NOMO-1 treated with DMSO at 0.1 percent for 48 hours (cell line): ENCODE measurements around the gene FMN1.

ENCODE experiments used
- DNase-seq: peaks from one replicate; lab custom pipeline; 2025; ENCODE audit not compliant: unreplicated experiment; lab: John Stamatoyannopoulos, UW

FMN1 gene

DNA sequence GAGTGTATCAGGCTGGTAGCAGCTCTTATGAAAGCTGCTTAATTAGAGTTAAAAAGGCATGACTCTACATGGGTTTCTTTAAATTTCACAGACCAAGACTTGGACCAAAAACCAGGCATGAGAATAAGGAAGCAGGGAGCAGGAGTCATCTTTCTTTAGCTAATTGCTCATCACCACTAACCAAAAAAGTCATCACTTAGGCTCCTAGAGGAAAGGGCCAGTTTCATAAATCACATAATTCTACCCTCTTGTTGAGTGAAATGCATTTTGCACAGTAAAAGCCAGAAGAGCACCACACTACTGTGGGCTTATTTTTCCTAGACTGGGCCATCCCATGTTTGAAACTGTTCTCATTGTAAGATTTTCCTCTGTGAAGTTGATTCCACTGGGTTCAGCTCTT is 301.1 kb downstream of the FMN1 start:
- no peak for DNase-seq

DNA sequence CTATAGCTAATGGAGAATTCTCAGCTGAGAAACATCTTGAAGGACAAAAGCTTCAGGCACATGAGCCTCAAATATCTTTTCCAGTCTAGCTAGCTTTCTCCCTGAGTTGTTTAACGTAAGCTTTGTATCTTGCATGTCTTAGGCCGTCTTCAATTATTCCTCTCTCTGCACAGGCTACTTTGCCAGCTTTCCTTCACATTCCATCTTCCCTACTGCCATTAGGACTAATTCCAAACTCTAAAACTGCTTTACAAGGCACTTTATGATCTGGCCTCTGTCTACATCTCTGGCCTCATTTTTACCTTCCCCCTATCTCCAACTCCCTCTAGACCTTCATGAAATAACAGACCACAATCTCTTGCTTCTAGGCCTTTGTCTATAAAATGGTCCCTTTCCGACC is 305.3 kb downstream of the FMN1 start:
- DNase-seq = no peak

DNA sequence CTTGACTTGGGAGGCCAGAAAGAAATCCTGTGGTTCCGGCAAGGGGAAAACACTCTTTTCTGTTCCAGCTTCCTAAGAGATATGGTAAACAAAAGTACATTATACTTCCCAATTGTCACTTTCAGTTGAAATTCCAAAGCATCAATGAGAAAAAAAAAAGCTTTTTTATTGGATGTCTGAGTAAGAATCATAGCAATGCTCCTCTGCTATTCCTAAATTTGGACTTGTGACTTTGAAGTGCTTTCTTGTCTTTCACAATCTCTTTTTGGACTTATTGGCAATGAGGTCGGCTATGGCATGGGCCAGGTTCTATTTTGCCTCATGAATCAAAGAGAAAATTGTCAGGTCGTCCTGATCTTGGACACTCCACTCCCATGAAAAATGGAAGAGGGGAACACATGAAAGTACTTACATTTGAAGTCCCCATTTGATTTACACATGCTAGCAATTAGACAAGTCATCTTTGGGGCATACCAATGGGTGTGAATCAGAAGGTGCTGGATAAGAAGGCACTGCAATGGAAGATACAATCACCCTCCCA is 306.2 kb downstream of the FMN1 start:
- DNase-seq = no peak

DNA sequence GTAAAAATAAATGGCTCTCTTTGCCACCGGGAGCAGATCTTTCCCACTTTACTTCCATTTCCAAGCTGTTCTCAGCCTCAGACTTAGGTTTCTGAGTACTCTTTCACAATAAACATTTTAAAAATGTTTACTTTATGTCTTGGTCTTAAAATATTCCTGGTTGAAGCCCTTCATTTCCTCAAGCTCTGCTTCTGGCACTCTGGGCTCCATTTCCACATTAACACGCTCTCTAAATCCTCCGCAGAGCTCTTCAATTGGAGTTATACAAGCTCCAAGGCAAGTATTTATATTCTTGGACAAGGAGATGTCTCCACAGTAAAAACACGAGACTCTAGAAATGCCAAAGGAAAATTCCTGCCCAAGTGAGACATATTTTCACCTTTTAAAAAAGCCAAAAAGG is 307.4 kb downstream of the FMN1 start:
- no peak for DNase-seq

DNA sequence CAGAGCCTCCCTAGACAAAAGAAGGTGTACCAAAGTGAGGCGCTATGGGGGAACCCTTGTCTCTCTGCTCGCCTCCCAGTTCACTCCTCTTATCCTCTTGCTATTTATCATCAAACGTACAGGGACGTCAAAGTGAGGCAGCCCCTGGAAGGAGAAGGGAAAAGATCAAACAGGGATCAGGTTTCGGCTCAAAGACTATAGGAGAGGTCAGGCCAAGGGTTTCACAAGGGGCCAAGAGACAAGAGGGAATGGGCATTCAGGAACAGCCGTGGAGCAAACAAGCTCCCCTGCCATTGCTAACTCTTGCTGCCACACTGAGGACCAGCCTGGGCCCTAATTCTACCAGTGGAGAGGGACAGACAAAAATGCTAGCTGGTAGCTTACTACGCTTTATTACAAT is 308.1 kb downstream of the FMN1 start:
- DNase-seq = no peak

DNA sequence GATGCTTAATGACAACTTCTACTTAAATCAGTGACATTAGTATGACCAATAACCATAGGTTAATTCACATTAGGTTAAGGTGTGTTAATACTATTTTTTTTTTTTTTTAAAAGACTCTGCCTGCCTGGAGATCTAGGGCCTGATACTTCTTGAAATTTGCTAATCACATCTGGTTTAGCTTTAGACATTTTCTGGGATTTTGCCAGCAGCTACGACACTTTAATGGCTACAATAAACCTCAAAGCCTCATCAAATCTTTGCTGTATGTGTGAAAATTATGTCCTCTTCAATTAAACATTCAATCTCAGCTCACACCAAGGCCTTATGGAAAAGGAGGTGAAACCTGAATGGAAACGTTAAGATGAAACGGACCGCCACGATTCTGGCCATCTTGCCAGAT is 308.8 kb downstream of the FMN1 start:
- DNase-seq = no peak

DNA sequence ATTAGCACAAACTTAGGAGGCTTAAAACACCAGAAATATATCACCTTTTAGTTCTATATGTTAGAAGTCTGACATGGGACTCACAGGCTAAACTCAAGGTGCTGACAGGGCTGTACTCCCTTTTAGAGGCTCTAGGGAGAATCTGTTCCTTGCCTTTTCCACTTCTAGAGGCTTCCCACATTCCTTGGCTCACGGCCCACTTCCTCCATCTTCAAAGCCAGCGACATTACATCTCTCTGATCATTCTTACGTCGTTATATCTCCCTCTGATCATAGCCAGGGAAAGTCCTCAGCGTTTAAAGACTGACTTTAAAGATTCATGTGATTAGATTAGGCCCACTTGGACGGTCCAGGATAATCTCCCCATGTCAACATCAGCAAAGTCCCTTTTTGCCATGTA is 310.4 kb downstream of the FMN1 start:
- no peak for DNase-seq

DNA sequence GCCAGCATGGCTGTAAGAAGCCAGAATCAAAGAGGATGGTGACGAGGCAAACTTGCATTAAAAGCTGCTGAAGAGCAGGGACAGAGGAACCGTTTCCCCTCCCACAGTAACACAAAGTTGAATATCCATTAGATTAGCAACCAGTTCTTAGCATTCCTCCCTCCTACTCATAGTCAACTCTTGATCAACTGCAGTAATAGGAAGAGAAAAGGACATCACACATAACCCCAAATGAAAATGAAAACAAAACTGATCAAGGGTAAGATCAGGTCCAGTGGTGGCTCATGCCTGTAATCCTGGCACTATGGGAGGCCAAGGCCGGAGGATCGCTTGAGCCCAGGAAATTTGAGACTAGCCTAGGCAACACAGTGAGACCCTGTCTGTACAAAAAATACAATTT is 311.6 kb downstream of the FMN1 start:
- DNase-seq = no peak

DNA sequence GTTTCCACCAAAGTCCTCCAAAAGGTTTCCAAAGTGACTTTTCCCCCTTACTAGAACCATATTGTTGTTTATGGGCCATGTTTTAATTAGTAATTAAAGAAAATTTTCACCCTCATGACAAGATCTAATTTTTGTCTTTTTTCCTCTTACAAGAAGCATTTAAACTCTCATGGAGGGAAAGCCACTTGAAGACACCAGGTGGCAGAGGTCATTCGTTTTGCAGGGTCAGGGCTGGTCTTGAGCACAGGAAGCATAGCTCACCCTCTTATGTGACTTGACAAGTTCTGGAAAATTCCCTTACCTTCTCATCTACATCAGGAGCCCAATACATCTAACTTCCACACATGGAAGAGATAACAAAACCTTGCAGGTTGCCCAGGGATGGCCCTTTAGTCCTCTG is 313.0 kb downstream of the FMN1 start:
- no peak for DNase-seq

DNA sequence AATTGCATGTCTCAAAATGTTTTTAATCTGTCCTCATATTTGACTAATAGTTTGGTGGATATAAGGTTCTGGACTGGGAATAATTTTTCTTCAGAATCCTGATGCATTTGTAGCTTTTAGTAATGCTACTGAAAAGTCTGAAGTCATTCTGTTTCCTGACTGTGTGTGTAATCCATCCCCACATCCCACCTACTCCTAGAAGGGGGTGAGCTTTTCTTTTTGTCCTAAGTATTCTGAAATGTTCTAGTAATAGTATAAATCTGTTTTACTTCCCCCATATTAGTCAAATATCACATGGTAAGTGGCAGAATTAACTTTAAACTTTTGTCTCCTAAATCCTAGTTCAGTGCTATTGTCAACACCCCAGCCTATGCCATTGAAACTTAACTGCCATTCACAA is 313.9 kb downstream of the FMN1 start:
- DNase-seq = no peak

DNA sequence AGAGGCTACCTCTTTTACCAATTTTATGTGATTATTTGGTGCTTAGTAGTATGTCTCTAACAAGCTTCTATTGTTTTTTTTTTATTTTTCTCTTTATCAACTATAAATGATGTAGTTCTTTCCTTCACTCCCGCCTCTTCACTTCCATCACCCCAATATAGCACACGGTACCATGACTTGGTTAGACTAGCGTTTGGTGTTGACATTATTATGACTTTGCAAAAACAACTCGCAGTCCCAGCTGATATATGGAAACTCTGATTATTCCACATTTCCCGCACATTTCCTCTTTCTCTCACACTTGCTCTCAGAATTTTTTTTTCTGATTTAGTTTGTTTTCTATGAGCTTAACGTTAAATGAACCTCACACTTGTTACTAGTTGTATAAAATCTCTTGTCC is 314.5 kb downstream of the FMN1 start:
- DNase-seq = no peak

DNA sequence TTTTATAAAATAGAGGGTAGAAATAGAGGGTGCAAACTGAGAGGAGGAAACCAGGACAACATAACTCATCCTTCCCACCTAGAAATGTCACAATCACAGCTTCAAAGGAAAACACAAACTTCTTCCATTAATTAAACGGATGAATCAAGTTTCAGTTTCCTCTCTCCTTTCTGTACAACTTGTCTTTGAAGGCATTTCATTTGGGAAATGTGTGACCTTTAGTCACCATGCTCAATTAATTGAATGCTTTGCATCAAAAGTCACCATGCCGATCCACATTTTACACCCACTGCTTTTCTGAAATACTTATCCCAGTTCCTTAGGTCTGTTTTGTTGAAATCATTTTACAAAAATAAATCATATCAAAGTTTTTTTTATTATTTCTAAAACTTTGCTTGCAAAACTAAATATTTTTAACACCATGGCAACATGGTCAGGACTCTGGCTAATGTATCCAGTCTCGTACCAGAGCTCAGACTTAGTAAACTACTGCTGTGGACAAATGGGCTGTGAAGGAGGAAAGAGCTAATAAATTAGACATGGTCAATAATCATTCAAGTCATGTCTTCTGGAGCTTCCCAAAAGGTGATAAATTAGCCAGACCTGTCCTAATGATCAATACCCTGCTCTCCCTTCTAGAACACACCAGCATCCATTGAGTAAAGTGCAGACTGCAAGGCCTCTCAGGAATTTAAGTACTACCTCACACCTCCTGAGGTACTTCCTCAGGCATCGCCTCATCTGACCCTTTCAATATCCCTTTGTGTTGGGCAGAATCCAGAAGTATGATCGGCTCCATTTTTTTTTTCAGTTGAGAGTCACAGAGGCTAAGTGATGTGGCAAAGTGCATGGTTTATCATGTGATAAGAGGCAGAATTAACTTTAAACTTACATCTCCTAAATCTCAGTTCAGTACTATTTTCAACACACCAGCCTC is 315.4 kb downstream of the FMN1 start:
- no peak for DNase-seq

DNA sequence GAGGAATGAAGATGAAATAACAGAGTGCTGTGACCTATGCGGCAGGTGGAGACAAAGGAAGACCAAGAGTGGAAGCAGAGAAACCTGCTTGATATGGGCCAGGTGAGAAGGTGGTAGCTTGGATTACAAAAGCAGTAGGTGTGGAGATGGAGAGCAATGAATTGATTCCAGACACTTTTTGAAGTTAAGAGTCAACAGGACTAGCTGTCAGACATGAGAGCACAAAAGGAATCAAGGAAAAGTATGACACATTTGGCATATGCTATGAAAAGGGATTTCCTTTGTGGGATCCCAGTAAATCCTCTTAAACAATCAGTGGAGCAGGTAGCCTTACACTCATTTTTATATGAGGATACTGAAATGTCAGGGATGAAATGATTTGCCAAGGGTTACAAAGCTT is 316.2 kb downstream of the FMN1 start:
- no peak for DNase-seq

DNA sequence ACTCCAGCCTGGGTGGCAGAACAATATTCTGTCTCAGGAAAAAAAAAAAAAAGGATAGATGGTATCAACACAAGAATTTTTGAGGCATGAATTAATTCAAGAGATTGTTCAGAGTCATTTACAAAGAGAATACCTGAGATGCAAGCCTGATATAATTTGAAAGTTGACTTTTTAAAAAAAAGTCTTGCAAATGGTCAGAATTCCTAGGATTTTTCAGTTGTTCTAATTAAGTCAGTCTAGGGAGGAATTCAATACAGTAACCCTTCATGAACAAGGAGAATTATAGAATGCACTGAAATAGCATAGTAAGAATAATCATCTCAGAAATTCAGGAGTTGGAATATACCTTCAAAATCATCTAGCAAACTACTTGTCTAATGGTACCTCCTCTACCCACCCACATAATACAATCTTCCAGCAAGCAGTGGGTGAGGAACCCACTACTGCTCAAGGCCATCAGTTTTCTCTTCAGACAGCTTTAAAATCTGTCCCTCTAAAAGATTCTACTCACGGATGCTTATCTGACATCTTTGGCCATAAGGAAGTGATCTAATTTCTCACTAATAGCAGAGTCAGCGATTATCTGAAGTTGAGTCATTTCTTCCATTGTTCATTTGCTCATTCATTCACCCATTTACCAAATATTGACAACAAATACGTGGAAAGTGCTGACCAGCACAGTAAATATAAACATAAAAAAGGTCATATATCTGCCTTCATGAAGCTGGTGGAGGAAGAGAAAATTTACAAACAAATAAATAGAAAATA is 317.1 kb downstream of the FMN1 start:
- DNase-seq = no peak

DNA sequence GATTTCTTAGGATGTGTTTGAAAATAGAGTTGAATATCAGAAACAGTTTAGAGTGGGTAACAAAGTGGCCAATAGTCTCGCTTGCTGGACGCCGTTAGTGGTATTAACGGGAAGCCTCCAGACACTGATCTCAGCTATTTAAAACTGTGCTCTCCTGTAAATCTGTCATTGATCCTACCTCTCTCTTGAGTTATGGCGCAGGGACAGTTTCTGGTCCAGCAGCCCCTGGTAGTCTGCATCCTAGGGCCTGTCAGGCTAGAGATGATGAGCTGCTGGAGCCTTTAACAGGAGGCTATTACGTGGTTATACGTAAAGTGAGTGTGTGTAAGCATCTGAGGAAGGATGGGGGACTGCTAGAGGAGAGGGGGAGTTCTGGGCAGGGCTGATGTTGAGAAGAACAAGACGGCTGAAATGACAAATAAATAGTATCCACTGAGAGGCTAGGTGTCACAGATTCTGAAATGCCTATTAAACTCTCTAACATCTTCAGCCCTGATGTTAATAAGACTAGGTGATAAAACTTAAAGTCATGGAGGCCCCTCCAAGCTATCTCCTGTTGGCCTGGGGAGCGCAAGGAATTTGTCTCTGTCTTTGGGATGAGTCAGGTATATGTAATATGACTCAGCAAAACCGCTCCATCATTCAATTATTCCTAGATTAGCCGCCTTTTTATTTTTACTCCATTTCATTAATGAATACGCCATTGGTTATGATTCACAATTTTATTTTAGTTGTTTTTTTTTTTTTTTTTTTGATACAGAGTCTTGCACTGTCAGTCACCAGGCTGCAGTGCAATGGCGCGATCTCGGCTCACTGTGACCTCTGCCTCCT is 321.0 kb downstream of the FMN1 start:
- DNase-seq = no peak

DNA sequence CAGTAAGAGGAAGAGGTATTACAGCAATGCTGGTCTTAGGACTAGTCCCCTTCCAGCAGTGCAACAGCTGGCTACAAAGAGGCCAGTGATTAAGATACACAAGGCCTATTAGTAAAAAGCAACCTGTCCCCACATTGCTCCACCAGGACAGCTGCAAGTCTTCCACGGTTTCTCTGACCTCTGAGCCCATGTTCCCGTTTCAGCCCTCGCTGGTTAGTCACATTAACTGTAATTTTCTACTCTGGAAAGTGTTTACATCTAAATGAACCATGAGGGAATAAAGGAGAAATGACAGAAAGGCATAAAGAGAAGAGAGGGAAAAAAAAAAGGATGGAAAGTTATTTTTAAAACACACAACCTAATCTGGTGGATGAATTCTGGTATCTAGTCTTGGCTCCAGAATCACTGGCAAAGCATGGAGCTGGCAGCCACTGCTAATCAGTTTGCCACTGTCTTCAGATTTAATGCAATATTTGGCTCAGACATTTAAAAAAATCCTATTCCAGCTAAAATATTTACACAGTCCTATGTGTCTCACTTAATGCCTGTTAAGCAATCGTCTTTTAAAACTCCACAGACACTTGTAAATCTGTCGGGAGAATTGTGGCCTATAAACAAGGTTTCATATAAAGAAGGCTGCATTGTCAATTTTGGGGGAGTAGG is 321.8 kb downstream of the FMN1 start:
- DNase-seq = no peak

DNA sequence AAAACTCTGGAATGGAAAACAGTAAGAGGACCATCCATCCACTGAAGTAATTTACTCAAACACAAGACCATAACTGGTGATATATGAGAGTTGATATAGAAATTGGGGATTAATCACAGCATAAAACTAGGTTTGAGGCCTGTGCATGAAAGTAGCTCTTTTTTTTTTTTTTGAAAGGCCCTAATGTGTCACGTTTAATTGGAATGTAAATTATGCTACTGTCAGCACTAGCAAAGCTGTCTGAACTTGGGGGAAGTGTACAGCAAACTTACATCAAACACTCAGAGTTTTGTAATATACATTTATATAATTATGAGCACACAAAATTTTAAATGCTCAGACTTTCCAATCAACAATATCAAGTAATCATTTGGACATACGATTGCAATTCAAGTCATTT is 322.6 kb downstream of the FMN1 start:
- DNase-seq = no peak

DNA sequence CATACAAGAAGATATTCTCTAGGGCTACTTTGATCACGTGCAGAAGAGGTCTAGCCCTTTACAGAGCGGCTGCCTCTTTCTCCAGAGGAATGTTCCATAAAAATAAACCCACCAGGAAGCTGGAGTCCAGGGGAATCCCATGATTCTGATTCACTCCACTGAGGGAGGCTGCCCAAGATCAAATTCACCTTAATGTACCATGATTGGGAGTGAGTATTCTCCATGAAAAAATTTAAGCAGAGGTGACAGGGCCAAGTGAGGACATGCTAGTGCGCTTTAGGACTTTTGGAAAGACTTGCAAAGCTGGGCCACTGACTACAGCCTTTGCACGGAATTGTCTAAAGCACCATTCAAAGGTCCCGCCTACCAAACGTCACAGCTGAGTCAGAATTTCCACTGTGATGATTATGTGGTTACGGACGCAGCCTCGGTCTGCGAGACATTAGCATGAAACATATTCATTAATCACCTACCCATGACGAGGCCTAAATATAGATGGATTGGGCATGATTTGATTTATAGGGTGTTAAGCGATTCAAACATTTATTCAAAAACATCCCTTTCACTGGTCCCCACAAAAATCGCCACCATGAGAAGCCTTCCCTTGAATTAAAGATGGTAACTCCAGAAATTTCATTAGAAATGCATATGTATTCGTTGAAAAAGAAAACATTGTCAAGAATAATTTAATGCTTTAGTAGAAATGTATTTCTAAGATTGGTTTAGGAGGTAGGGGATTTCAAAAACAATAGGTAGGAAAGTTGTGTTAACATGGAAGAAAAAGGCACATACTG is 324.1 kb downstream of the FMN1 start:
- peak; percentile 80 for DNase-seq

DNA sequence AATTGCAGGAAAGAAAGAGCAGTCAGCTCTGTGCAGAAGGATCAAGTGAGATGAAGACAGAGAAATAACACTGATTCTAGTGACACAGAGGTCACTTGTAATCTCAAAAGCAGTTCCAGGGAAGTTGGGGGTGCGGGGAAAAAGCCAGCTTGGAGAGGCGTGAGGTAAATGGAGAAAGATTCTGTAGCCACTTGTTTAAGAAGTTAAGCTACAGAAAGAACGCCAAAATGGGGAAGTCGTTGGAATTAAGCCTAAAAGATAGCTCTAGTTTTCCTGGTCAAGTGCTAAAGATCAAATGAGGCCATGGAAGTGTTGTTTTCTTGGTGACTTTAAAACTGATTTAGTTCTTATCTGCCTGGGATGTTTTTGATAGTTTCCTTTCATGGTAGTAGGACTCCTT is 324.7 kb downstream of the FMN1 start:
- peak; percentile 43 for DNase-seq

DNA sequence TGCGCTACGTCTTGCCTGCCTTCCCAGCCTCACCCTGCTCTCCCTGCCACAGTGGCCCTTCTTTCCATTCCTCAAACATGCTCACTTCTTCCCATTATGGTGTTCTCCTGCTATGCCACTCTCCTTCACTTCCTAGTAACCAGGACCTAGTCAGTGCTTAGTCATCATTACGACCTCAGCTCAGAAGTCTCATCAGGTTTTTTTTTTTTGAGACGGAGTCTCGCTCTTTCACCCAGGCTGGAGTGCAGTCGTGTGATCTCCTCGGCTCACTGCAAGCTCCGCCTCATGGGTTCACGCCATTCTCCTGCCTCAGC is 327.2 kb downstream of the FMN1 start:
- peak; percentile 53 for DNase-seq
